Liver (tissue), 9 donors: ENCODE results near the gene CPS1. TPM values are rescaled to one million over a fixed set of nuclear protein-coding genes. Genes with fewer than 3 reads are reported as not detected.

Experiments used
- DNase-seq: peaks from one replicate; pipeline ENCODE4 v3.0.0-alpha.2; 2017; ENCODE audit warnings: low spot score
- H3K27ac ChIP-seq, 2 donors: one replicate each; pipeline ENCODE4 v1.7.0; 2013; ENCODE audit warnings: inconsistent platforms in 2 of 2, low read length in 2 of 2, control low read depth in 1 of 2, low read depth in 1 of 2, mild to moderate bottlenecking in 1 of 2
- H3K27me3 ChIP-seq, 4 donors: one replicate each; pipeline versions ENCODE4 v1.6.1 to v1.7.0; 2013; ENCODE audit warnings: low read length in 3 of 4, inconsistent platforms in 1 of 4, mild to moderate bottlenecking in 1 of 4, moderate library complexity in 1 of 4; ENCODE audit not compliant: control insufficient read depth in 4 of 4, insufficient read depth in 4 of 4
- H3K36me3 ChIP-seq, 4 donors: one replicate each; pipeline versions ENCODE4 v1.6.1 to v1.7.0; 2013; ENCODE audit warnings: low read length in 3 of 4, mild to moderate bottlenecking in 3 of 4, low read depth in 1 of 4, moderate library complexity in 1 of 4; ENCODE audit not compliant: control insufficient read depth in 4 of 4, insufficient read depth in 3 of 4
- H3K4me1 ChIP-seq, 4 donors: one replicate each; pipeline versions ENCODE4 v1.6.1 to v1.7.0; 2013; ENCODE audit warnings: low read length in 3 of 4, mild to moderate bottlenecking in 3 of 4, moderate library complexity in 1 of 4; ENCODE audit not compliant: control insufficient read depth in 4 of 4, insufficient read depth in 4 of 4
- H3K4me3 ChIP-seq, 3 donors: one replicate each; pipeline versions ENCODE4 v1.6.1 to v1.7.0; 2013; ENCODE audit warnings: low read length in 3 of 3, control low read depth in 1 of 3, low read depth in 1 of 3, mild to moderate bottlenecking in 1 of 3
- H3K9ac ChIP-seq, 2 donors: one replicate each; pipeline ENCODE4 v1.7.0; 2013; ENCODE audit warnings: low read length in 2 of 2, mild to moderate bottlenecking in 2 of 2, moderate library complexity in 2 of 2, control low read depth in 1 of 2, low read depth in 1 of 2
- H3K9me3 ChIP-seq, 4 donors: one replicate each; pipeline versions ENCODE4 v1.6.1 to v1.7.0; 2013; ENCODE audit warnings: low read length in 3 of 4; ENCODE audit not compliant: control insufficient read depth in 4 of 4
- EGR1 ChIP-seq, 2 donors: IDR thresholded peaks; 2 replicates each; pipeline ENCODE4 v1.6.1; 2016 to 2018; ENCODE audit warnings: antibody characterized with exemption in 2 of 2, low read depth in 2 of 2
- FOXA1 ChIP-seq: IDR thresholded peaks from 2 replicates; pipeline ENCODE4 v1.6.1; 2016; ENCODE audit warnings: antibody characterized with exemption
- FOXA2 ChIP-seq: IDR thresholded peaks from 2 replicates; pipeline ENCODE4 v1.6.1; 2016; ENCODE audit warnings: antibody characterized with exemption
- GABPA ChIP-seq, 2 donors: IDR thresholded peaks in 1 of 2; conservative IDR thresholded peaks in 1 of 2; 2 replicates each; pipeline ENCODE4 v1.6.1; 2016; ENCODE audit warnings: antibody characterized with exemption in 2 of 2, mild to moderate bottlenecking in 1 of 2, moderate library complexity in 1 of 2
- HNF4A ChIP-seq, 2 donors: conservative IDR thresholded peaks; 2 replicates each; pipeline ENCODE4 v1.6.1; 2016; ENCODE audit warnings: antibody characterized with exemption in 2 of 2, mild to moderate bottlenecking in 2 of 2
- HNF4G ChIP-seq: IDR thresholded peaks from 2 replicates; pipeline ENCODE4 v1.6.1; 2016; ENCODE audit warnings: antibody characterized with exemption
- JUND ChIP-seq, 2 donors: IDR thresholded peaks; 2 replicates each; pipeline ENCODE4 v1.6.1; 2016; ENCODE audit warnings: antibody characterized with exemption in 2 of 2
- NR2F2 ChIP-seq: IDR thresholded peaks from 2 replicates; pipeline ENCODE4 v1.6.1; 2016; ENCODE audit warnings: antibody characterized with exemption
- RAD21 ChIP-seq, 2 donors: IDR thresholded peaks; 2 replicates each; pipeline ENCODE4 v1.6.1; 2016; ENCODE audit warnings: antibody characterized with exemption in 2 of 2, mild to moderate bottlenecking in 2 of 2
- RXRA ChIP-seq, 2 donors: IDR thresholded peaks; 2 replicates each; pipeline ENCODE4 v1.6.1; 2017 to 2018; ENCODE audit warnings: antibody characterized with exemption in 2 of 2, mild to moderate bottlenecking in 1 of 2
- SP1 ChIP-seq: IDR thresholded peaks from 2 replicates; pipeline ENCODE4 v1.6.1; 2018; ENCODE audit warnings: antibody characterized with exemption, mild to moderate bottlenecking
- TAF1 ChIP-seq: conservative IDR thresholded peaks from 2 replicates; pipeline ENCODE4 v1.6.1; 2016; ENCODE audit warnings: antibody characterized with exemption, mild to moderate bottlenecking
- YY1 ChIP-seq: IDR thresholded peaks from 2 replicates; pipeline ENCODE4 v1.6.1; 2016; ENCODE audit warnings: antibody characterized with exemption, mild to moderate bottlenecking
- WGBS: extraction: QIAGEN DNeasy Blood & Tissue Kit; methylation state at CpG from one replicate; pipeline ENCODE4 v1.1.7; 2013; 5-methylcytosine and 5-hydroxymethylcytosine counted together
- polyA plus RNA-seq, 2 donors: library from polyadenylated mRNA; stranded (reverse) in 1 of 2; unstranded in 1 of 2; fragments of 200-250 nt in 1 of 2; fragments of >200 nt in 1 of 2; fragmentation: Nextera tagmentation in 1 of 2; extraction: Ambion mirVana in 1 of 2; gene quantifications; one replicate each; pipeline versions ENCODE4 v1.2.1 to v1.2.3, GENCODE V29; 2013 to 2015
- total RNA-seq, 2 donors: library from RNA; depleted of rRNA; stranded (reverse); fragments of >200 nt; gene quantifications; one replicate each; pipeline ENCODE4 v1.2.3, GENCODE V29; 2014
- TF ChIP-seq, protein P1 (sequence below): fragments of 150-350 bp; IDR thresholded peaks from 2 replicates; pipeline ENCODE4 v1.5.1; 2017; ENCODE audit warnings: improper control_type of control experiment, low read depth, low read length; ENCODE audit not compliant: missing input control
- TF ChIP-seq, protein P2 (sequence below): IDR thresholded peaks from 2 replicates; pipeline ENCODE4 v1.6.1; 2016; ENCODE audit warnings: antibody characterized with exemption
- TF ChIP-seq, protein P3 (sequence below): IDR thresholded peaks from 2 replicates; pipeline ENCODE4 v1.6.1; 2016; ENCODE audit warnings: antibody characterized with exemption
- TF ChIP-seq, protein P4 (sequence below): IDR thresholded peaks from 2 replicates; pipeline ENCODE4 v1.6.1; 2016; ENCODE audit warnings: antibody characterized with exemption, mild to moderate bottlenecking
- TF ChIP-seq, protein P5 (sequence below): IDR thresholded peaks from 2 replicates; pipeline ENCODE4 v1.6.1; 2016; ENCODE audit warnings: antibody characterized with exemption
- donor health status: healthy.
- donor health status: healthy.
- donor health status: healthy.
- donor health status: healthy.
- donor health status: healthy.

The CPS1 gene
- total and polyA plus RNA-seq, 4 donors: 469 to 930 (median 575) TPM

DNA sequence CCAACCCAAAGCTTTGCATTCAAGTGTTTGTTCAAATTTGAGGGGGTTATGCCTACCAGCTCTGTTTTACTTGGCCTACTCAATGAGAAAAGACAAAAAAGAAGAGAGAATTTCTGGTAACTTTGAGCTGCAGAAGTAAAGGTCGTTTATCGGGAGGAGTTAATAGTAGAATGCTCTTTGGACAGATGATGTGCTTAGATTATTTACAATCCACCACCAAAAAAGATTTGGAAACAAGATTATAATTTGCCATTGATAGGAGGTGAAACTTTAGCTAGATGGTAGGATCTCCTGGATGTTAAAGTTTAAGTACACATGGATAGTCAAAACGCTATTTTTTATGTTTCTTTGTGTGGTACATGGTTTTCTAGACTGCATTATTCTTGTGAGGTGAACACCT lies 24.9 kb upstream of the CPS1 start:
- H3K9me3 ChIP-seq: no peaks in the 10 kb centered on the region
- TF ChIP-seq YY1: peak; percentile 58
- no peak for TF ChIP-seq EGR1 (IDR thresholded peaks at IDR 0.05; ENCODE audit: low read depth in 2 of 2)
- no peak for TF ChIP-seq TAF1
- peak; percentile 45 for TF ChIP-seq SP1
- TF ChIP-seq, protein P1, sequence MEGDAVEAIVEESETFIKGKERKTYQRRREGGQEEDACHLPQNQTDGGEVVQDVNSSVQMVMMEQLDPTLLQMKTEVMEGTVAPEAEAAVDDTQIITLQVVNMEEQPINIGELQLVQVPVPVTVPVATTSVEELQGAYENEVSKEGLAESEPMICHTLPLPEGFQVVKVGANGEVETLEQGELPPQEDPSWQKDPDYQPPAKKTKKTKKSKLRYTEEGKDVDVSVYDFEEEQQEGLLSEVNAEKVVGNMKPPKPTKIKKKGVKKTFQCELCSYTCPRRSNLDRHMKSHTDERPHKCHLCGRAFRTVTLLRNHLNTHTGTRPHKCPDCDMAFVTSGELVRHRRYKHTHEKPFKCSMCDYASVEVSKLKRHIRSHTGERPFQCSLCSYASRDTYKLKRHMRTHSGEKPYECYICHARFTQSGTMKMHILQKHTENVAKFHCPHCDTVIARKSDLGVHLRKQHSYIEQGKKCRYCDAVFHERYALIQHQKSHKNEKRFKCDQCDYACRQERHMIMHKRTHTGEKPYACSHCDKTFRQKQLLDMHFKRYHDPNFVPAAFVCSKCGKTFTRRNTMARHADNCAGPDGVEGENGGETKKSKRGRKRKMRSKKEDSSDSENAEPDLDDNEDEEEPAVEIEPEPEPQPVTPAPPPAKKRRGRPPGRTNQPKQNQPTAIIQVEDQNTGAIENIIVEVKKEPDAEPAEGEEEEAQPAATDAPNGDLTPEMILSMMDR: no peak
- TF ChIP-seq, protein P2, sequence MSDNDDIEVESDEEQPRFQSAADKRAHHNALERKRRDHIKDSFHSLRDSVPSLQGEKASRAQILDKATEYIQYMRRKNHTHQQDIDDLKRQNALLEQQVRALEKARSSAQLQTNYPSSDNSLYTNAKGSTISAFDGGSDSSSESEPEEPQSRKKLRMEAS: peak; percentile 45
- TF ChIP-seq, protein P3, sequence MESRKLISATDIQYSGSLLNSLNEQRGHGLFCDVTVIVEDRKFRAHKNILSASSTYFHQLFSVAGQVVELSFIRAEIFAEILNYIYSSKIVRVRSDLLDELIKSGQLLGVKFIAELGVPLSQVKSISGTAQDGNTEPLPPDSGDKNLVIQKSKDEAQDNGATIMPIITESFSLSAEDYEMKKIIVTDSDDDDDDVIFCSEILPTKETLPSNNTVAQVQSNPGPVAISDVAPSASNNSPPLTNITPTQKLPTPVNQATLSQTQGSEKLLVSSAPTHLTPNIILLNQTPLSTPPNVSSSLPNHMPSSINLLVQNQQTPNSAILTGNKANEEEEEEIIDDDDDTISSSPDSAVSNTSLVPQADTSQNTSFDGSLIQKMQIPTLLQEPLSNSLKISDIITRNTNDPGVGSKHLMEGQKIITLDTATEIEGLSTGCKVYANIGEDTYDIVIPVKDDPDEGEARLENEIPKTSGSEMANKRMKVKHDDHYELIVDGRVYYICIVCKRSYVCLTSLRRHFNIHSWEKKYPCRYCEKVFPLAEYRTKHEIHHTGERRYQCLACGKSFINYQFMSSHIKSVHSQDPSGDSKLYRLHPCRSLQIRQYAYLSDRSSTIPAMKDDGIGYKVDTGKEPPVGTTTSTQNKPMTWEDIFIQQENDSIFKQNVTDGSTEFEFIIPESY: peak; percentile 56
- peak; percentile 66 for TF ChIP-seq FOXA2
- TF ChIP-seq, protein P4, sequence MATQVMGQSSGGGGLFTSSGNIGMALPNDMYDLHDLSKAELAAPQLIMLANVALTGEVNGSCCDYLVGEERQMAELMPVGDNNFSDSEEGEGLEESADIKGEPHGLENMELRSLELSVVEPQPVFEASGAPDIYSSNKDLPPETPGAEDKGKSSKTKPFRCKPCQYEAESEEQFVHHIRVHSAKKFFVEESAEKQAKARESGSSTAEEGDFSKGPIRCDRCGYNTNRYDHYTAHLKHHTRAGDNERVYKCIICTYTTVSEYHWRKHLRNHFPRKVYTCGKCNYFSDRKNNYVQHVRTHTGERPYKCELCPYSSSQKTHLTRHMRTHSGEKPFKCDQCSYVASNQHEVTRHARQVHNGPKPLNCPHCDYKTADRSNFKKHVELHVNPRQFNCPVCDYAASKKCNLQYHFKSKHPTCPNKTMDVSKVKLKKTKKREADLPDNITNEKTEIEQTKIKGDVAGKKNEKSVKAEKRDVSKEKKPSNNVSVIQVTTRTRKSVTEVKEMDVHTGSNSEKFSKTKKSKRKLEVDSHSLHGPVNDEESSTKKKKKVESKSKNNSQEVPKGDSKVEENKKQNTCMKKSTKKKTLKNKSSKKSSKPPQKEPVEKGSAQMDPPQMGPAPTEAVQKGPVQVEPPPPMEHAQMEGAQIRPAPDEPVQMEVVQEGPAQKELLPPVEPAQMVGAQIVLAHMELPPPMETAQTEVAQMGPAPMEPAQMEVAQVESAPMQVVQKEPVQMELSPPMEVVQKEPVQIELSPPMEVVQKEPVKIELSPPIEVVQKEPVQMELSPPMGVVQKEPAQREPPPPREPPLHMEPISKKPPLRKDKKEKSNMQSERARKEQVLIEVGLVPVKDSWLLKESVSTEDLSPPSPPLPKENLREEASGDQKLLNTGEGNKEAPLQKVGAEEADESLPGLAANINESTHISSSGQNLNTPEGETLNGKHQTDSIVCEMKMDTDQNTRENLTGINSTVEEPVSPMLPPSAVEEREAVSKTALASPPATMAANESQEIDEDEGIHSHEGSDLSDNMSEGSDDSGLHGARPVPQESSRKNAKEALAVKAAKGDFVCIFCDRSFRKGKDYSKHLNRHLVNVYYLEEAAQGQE: peak; percentile 25
- TF ChIP-seq HNF4G: no peak
- TF ChIP-seq NR2F2: no peak
- TF ChIP-seq JUND (IDR thresholded peaks at IDR 0.05): peak; percentile 10 to 35
- peak; percentile 6 to 21 for TF ChIP-seq RAD21 (IDR thresholded peaks at IDR 0.05)
- TF ChIP-seq GABPA (IDR thresholded peaks at IDR 0.05 in 1 of 2, conservative IDR thresholded peaks at IDR 0.05 in 1 of 2): no peak
- TF ChIP-seq RXRA (IDR thresholded peaks at IDR 0.05): peak in 1 of 2 donors; percentile 50
- peak; percentile 37 for TF ChIP-seq FOXA1
- TF ChIP-seq HNF4A (conservative IDR thresholded peaks at IDR 0.05): peak; percentile 60 to 80
- TF ChIP-seq, protein P5, sequence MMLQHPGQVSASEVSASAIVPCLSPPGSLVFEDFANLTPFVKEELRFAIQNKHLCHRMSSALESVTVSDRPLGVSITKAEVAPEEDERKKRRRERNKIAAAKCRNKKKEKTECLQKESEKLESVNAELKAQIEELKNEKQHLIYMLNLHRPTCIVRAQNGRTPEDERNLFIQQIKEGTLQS: no peak
- 32% methylated on average over 3 of the region's 3 CpGs for WGBS
- H3K9ac ChIP-seq: no peak overlapping the region
- H3K4me1 ChIP-seq: peaks cover 6 to 41% (median 34%) of the 10 kb centered on the region in 4 donors
- no peak overlapping the region for H3K4me3 ChIP-seq
- no peaks in the 10 kb centered on the region for H3K27me3 ChIP-seq
- H3K36me3 ChIP-seq: no peaks in the 10 kb centered on the region
- H3K27ac ChIP-seq: peak overlapping the region; percentile 36 to 48
- DNase-seq: no peak
